Smooth muscle cell (in vitro differentiated cells): ENCODE data around the gene CCDC12. TPM values are rescaled to one million over a fixed set of nuclear protein-coding genes. Genes with fewer than 3 reads are reported as not detected.

Source experiments
- DNase-seq: peaks from one replicate; lab custom pipeline; 2025; ENCODE audit not compliant: unreplicated experiment; lab: John Stamatoyannopoulos, UW
- H2AFZ ChIP-seq: fragments of 200-600 bp; sonication (generic); 2 replicates; pipeline ENCODE4 v1.6.0; 2016; ENCODE audit warnings: antibody characterized with exemption, low read depth, mild to moderate bottlenecking
- H3F3A ChIP-seq: fragments of 200-600 bp; sonication (generic); 2 replicates; pipeline ENCODE4 v1.6.0; 2017; ENCODE audit warnings: antibody characterized with exemption, low read depth
- H3K27ac ChIP-seq: fragments of 200-600 bp; sonication (generic); 2 replicates; pipeline ENCODE4 v1.5.1; 2016; ENCODE audit warnings: low read depth, mild to moderate bottlenecking
- H3K27me3 ChIP-seq: fragments of 200-600 bp; sonication (generic); 2 replicates; pipeline ENCODE4 v1.6.1; 2016; ENCODE audit warnings: low read depth, mild to moderate bottlenecking
- H3K36me3 ChIP-seq: fragments of 200-600 bp; sonication (generic); 2 replicates; pipeline ENCODE4 v1.5.1; 2016; ENCODE audit warnings: low read depth
- H3K4me1 ChIP-seq: fragments of 200-600 bp; sonication (generic); 2 replicates; pipeline ENCODE4 v1.5.1; 2016; ENCODE audit warnings: low read depth
- H3K4me2 ChIP-seq: fragments of 200-600 bp; sonication (generic); 2 replicates; pipeline ENCODE4 v1.6.0; 2016; ENCODE audit warnings: mild to moderate bottlenecking
- H3K4me3 ChIP-seq: fragments of 200-600 bp; sonication (generic); 2 replicates; pipeline ENCODE4 v1.5.1; 2016; ENCODE audit warnings: mild to moderate bottlenecking
- H3K79me2 ChIP-seq: fragments of 200-600 bp; sonication (generic); 2 replicates; pipeline ENCODE4 v1.6.0; 2016; ENCODE audit warnings: low read depth, mild to moderate bottlenecking
- H3K9ac ChIP-seq: fragments of 200-600 bp; sonication (generic); 2 replicates; pipeline ENCODE4 v1.6.0; 2016; ENCODE audit warnings: low read depth
- H3K9me3 ChIP-seq: fragments of 200-600 bp; sonication (generic); replicated peaks from 2 replicates; pipeline ENCODE4 v1.5.1; 2016; ENCODE audit warnings: low read depth
- H4K20me1 ChIP-seq: fragments of 200-600 bp; sonication (generic); 2 replicates; pipeline ENCODE4 v1.6.0; 2016; ENCODE audit warnings: low read depth
- CTCF ChIP-seq: fragments of 200-600 bp; sonication (generic); IDR thresholded peaks from 2 replicates; pipeline ENCODE4 v1.5.1; 2017; ENCODE audit warnings: borderline replicate concordance, mild to moderate bottlenecking, antibody characterized with exemption; ENCODE audit not compliant: insufficient read depth, poor library complexity, severe bottlenecking
- WGBS: methylation state at CpG from one replicate; pipeline ENCODE4 v1.1.7; 2016; ENCODE audit warnings: low lambda C conversion rate; 5-methylcytosine and 5-hydroxymethylcytosine counted together
- polyA plus RNA-seq: library from polyadenylated mRNA; unstranded; fragments of >200 nt; fragmentation: Nextera tagmentation; extraction: Ambion mirVana; gene quantifications from 2 replicates; pipeline ENCODE4 v1.2.1, GENCODE V29; 2016
- total RNA-seq: library from RNA; depleted of rRNA; stranded (reverse); fragments of >200 nt; gene quantifications from 2 replicates; pipeline ENCODE4 v1.2.3, GENCODE V29; 2014

Gene CCDC12
- total and polyA plus RNA-seq, 2 experiments from 2014 or later, result 23.9 to 52.4 TPM

GRCh38 chr3:46942481-46943236, 33.9 kb downstream of the CCDC12 start:
- peaks cover 99% of the 10 kb centered on the region for H4K20me1 ChIP-seq
- no peak for DNase-seq
- no peaks in the 10 kb centered on the region for H3K9me3 ChIP-seq
- no peaks in the 10 kb centered on the region for H3K36me3 ChIP-seq
- no peak overlapping the region for H3K4me2 ChIP-seq
- H3K4me1 ChIP-seq, result peaks cover 8% of the 10 kb centered on the region
- no peak for TF ChIP-seq CTCF
- 90% methylated on average over 12 of the region's 12 CpGs for WGBS
- H3K27me3 ChIP-seq, result no peaks in the 10 kb centered on the region
- no peak overlapping the region for H3K9ac ChIP-seq
- no peak overlapping the region for H3K27ac ChIP-seq
- peaks cover 71% of the 10 kb centered on the region for H3K79me2 ChIP-seq
- peaks cover 3% of the 10 kb centered on the region for H3F3A ChIP-seq
- H3K4me3 ChIP-seq, result no peak overlapping the region
- H2AFZ ChIP-seq, result no peak overlapping the region

- no peak for DNase-seq
- H3K27ac ChIP-seq, result no peak overlapping the region
- H3K9ac ChIP-seq, result no peak overlapping the region
- H2AFZ ChIP-seq, result no peak overlapping the region
- H3K36me3 ChIP-seq, result no peaks in the 10 kb centered on the region
- no peaks in the 10 kb centered on the region for H3K9me3 ChIP-seq
- H4K20me1 ChIP-seq, result peaks cover 98% of the 10 kb centered on the region
- peaks cover 66% of the 10 kb centered on the region for H3K79me2 ChIP-seq
- no peak for TF ChIP-seq CTCF
- no peak overlapping the region for H3K4me2 ChIP-seq
- H3K4me1 ChIP-seq, result peaks cover 5% of the 10 kb centered on the region
- H3K27me3 ChIP-seq, result no peaks in the 10 kb centered on the region
- 93% methylated on average over 7 of the region's 7 CpGs for WGBS
- no peak overlapping the region for H3K4me3 ChIP-seq
- peaks cover 3% of the 10 kb centered on the region for H3F3A ChIP-seq
These were observed 34.5 kb downstream of the CCDC12 start for GRCh38 chr3:46942076-46942475.

- no peak for TF ChIP-seq CTCF
- H3K9ac ChIP-seq, result no peak overlapping the region
- no peak overlapping the region for H3K27ac ChIP-seq
- H3F3A ChIP-seq, result peaks cover 6% of the 10 kb centered on the region
- H3K79me2 ChIP-seq, result peaks cover 48% of the 10 kb centered on the region
- H3K4me2 ChIP-seq, result no peak overlapping the region
- peaks cover 95% of the 10 kb centered on the region for H4K20me1 ChIP-seq
- DNase-seq, result no peak
- 88% methylated on average over 12 of the region's 12 CpGs for WGBS
- H3K4me1 ChIP-seq, result peaks cover 9% of the 10 kb centered on the region
- no peak overlapping the region for H3K4me3 ChIP-seq
- no peak overlapping the region for H2AFZ ChIP-seq
- H3K9me3 ChIP-seq, result no peaks in the 10 kb centered on the region
- H3K27me3 ChIP-seq, result no peaks in the 10 kb centered on the region
- H3K36me3 ChIP-seq, result no peaks in the 10 kb centered on the region
These were observed 36.7 kb downstream of the CCDC12 start for GRCh38 chr3:46939578-46940445.
